CD4-positive, alpha-beta T cell treated with Interleukin-1 beta for 1 hour (primary cell): Measurements from ENCODE around the gene ANKRD65.
A peak's percentile ranks its signal among the peaks of the same experiment; 100 is the strongest.
"Not testable (repeated sequence)": the region's sequence is repeated elsewhere in the genome, so short reads cannot be mapped to it uniquely, and the experiment has no call there.

ENCODE experiments used
- DNase-seq, 2 donors: peaks; one replicate each; pipeline ENCODE4 v3.0.0-alpha.2; 2020 to 2022

ANKRD65 gene

GRCh38 chr1:1421147-1421906 lies at the start of gene ANKRD65:
ANKRD65 (minus strand) TSS chr1:1421276; CDS start chr1:1421005, 271 bp downstream.
- DNase-seq = no peak

GRCh38 chr1:1468196-1468985 lies 47.3 kb upstream of the ANKRD65 start:
- DNase-seq = not testable (repeated sequence)

GRCh38 chr1:1463312-1463711 lies 42.2 kb upstream of the ANKRD65 start:
- no peak for DNase-seq

GRCh38 chr1:1462318-1462966 lies 41.4 kb upstream of the ANKRD65 start:
- DNase-seq = peak; percentile 24 to 31

GRCh38 chr1:1461721-1462317 lies 40.7 kb upstream of the ANKRD65 start:
- no peak for DNase-seq

GRCh38 chr1:1460540-1461130 lies 39.6 kb upstream of the ANKRD65 start:
- DNase-seq = no peak

- not testable (repeated sequence) for DNase-seq
Observed at GRCh38 chr1:1459711-1460110, 38.6 kb upstream of the ANKRD65 start.

GRCh38 chr1:1459156-1459555 lies 38.1 kb upstream of the ANKRD65 start:
- not testable (repeated sequence) for DNase-seq

GRCh38 chr1:1456683-1457255 lies 35.7 kb upstream of the ANKRD65 start:
- not testable (repeated sequence) for DNase-seq

GRCh38 chr1:1455934-1456333 lies 34.9 kb upstream of the ANKRD65 start:
- DNase-seq = not testable (repeated sequence)

- no peak for DNase-seq
Observed at GRCh38 chr1:1455366-1455884, 34.3 kb upstream of the ANKRD65 start.

GRCh38 chr1:1454286-1455056 lies 33.4 kb upstream of the ANKRD65 start:
- DNase-seq = not testable (repeated sequence)

GRCh38 chr1:1452882-1453281 lies 31.8 kb upstream of the ANKRD65 start:
- no peak for DNase-seq

- DNase-seq = not testable (repeated sequence)
Observed at GRCh38 chr1:1452365-1452739, 31.3 kb upstream of the ANKRD65 start.

- DNase-seq = no peak
Observed at GRCh38 chr1:1451696-1452364, 30.8 kb upstream of the ANKRD65 start.

- not testable (repeated sequence) for DNase-seq
Observed at GRCh38 chr1:1450616-1451015, 29.5 kb upstream of the ANKRD65 start.

- DNase-seq = no peak
Observed at GRCh38 chr1:1449099-1449739, 28.1 kb upstream of the ANKRD65 start, which contains the start of gene ATAD3C. ATAD3C (plus strand) TSS chr1:1449689; CDS start chr1:1450684, 995 bp downstream.

GRCh38 chr1:1446631-1447030 lies 25.6 kb upstream of the ANKRD65 start:
- DNase-seq = not testable (repeated sequence)

GRCh38 chr1:1442069-1442770 lies 21.1 kb upstream of the ANKRD65 start:
- no peak for DNase-seq
